ENCODE measurements around the gene RBM42.

DNA sequence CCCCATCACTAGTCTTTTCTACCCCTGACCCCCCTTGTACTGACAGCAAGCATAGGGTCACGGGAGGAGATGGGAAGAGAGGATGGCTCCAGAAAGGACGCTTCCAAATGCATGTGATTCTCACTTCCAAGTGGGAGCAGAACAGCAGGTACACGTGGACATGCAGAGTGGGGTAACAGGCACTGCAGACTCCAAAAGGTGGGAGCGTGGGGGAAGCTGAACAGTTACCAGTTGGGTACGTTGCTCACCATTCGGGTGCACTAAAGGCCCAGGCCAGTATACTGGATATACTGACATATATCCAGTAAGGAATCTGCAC is 10.4 kb downstream of the RBM42 start:
- TF ChIP-seq, protein P1, sequence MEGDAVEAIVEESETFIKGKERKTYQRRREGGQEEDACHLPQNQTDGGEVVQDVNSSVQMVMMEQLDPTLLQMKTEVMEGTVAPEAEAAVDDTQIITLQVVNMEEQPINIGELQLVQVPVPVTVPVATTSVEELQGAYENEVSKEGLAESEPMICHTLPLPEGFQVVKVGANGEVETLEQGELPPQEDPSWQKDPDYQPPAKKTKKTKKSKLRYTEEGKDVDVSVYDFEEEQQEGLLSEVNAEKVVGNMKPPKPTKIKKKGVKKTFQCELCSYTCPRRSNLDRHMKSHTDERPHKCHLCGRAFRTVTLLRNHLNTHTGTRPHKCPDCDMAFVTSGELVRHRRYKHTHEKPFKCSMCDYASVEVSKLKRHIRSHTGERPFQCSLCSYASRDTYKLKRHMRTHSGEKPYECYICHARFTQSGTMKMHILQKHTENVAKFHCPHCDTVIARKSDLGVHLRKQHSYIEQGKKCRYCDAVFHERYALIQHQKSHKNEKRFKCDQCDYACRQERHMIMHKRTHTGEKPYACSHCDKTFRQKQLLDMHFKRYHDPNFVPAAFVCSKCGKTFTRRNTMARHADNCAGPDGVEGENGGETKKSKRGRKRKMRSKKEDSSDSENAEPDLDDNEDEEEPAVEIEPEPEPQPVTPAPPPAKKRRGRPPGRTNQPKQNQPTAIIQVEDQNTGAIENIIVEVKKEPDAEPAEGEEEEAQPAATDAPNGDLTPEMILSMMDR (IDR thresholded peaks at IDR 0.05), result no peak
- TF ChIP-seq POLR2A (IDR thresholded peaks at IDR 0.05), result no peak
